Measurements from ENCODE around the gene CWC22.
A peak's percentile ranks its signal among the peaks of the same experiment; 100 is the strongest.

The CWC22 gene

DNA sequence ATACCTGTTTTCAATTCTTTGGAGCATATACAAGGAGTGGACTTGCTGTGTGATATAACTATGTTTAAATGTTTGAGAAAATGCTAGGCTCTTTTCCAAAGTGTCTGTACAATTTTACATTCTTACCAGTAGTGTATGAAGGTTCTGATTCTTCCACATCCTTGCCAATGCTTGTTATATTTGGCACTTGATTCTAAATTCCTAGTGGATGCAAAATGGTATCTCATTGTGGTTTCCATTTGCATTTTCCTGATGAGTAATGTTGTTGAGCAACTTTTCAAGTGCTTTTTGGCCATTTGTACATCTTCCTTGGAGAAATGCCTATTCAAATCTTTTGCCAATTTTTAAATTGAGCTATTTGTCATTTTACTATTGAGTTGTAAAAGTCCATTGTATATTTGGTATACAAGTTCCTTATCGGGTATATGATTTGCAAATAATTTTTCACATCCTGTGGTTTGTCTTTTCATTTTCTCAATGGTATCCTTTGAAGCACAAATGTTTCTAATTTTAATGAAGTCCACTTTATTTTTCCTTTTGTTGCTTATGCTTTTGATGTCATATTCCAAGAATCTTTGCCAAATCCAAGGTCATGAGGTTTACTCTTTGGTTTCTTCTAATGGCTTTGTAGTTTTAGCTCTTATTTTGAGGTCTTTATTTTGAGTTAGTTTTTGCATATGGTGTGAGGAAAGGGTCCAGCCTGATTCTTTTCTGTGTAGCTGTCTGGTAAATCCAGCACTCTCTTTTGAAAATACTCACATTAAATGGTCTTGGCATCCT is 33.2 kb upstream of the CWC22 start:
- H3K4me3 ChIP-seq (ENCODE audit: low read depth, low read length), result no peak overlapping the region
- TF ChIP-seq, protein P1, sequence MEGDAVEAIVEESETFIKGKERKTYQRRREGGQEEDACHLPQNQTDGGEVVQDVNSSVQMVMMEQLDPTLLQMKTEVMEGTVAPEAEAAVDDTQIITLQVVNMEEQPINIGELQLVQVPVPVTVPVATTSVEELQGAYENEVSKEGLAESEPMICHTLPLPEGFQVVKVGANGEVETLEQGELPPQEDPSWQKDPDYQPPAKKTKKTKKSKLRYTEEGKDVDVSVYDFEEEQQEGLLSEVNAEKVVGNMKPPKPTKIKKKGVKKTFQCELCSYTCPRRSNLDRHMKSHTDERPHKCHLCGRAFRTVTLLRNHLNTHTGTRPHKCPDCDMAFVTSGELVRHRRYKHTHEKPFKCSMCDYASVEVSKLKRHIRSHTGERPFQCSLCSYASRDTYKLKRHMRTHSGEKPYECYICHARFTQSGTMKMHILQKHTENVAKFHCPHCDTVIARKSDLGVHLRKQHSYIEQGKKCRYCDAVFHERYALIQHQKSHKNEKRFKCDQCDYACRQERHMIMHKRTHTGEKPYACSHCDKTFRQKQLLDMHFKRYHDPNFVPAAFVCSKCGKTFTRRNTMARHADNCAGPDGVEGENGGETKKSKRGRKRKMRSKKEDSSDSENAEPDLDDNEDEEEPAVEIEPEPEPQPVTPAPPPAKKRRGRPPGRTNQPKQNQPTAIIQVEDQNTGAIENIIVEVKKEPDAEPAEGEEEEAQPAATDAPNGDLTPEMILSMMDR (IDR thresholded peaks at IDR 0.05; ENCODE audit: low read depth, low read length), result 0 out of 2 replicates have a peak, but pooled peaks have one; percentile 7

GRCh38 chr2:180038997-180039396 is 31.9 kb upstream of the CWC22 start:
- TF ChIP-seq, protein P1 (IDR thresholded peaks at IDR 0.05; ENCODE audit: low read depth, low read length), result no peak

DNA sequence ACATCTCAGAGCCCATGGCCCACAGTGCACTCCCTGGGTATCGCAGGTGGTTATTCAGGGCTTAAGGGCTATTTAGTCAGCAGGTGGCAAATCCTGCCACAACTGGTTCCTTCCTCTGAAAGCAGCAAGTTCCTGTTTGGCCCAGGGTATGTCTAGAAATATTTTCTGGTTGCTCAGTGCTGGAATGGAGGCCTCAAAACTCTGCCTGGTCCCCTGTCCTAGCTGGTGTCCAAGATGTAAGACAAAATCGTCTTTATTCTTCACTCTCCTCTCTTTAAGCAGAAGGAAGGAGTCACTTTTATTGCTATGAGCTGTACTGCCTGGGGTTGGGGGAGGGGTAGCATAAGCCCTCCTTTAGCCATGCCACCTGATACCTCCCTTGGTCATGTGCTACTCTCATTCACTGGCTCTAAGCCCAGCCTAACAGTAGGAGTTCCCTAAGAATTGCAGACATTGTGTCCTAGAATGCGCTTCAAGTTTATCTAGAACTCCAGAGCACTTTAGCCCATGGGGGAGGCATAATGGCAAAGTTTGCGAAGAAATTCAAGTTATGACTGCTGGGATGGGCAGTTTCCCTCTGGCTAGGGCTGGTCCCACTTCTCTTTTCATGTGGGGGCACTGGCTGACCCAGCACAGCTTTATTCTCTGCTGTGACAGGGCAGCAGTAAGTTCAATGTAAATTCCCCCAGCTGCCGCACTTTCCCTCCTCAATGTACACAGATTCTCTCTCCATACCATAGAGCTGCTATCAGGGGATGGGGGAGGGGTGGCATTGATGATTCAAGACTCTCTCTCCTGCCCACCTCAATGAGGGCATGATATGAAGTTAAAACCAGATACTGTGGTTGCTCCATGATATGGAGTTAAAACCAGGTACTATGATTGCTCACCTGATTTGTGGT is 27.1 kb upstream of the CWC22 start:
- TF ChIP-seq, protein P1 (IDR thresholded peaks at IDR 0.05; ENCODE audit: low read depth, low read length), result no peak
- H3K4me3 ChIP-seq (ENCODE audit: low read depth, low read length), result no peak overlapping the region

More at GRCh38 chr2:180038997-180039396, 31.9 kb upstream of the CWC22 start:
- no peak overlapping the region for H3K4me3 ChIP-seq (ENCODE audit: low read depth, low read length)

- H3K4me3 ChIP-seq (ENCODE audit: low read depth, low read length), result no peak overlapping the region
- TF ChIP-seq, protein P1 (IDR thresholded peaks at IDR 0.05; ENCODE audit: low read depth, low read length), result no peak
Measured at GRCh38 chr2:180029575-180029974, 22.5 kb upstream of the CWC22 start.

GRCh38 chr2:180021850-180022249 is 14.8 kb upstream of the CWC22 start:
- H3K4me3 ChIP-seq (ENCODE audit: low read depth, low read length), result no peak overlapping the region
- TF ChIP-seq, protein P1 (IDR thresholded peaks at IDR 0.05; ENCODE audit: low read depth, low read length), result no peak

GRCh38 chr2:180017784-180018183 is 10.7 kb upstream of the CWC22 start:
- no peak overlapping the region for H3K4me3 ChIP-seq (ENCODE audit: low read depth, low read length)
- TF ChIP-seq, protein P1 (IDR thresholded peaks at IDR 0.05; ENCODE audit: low read depth, low read length), result no peak

GRCh38 chr2:180016937-180017336 is 9.8 kb upstream of the CWC22 start:
- TF ChIP-seq, protein P1 (IDR thresholded peaks at IDR 0.05; ENCODE audit: low read depth, low read length), result no peak

More at GRCh38 chr2:180016937-180017336, 9.8 kb upstream of the CWC22 start:
- no peak overlapping the region for H3K4me3 ChIP-seq (ENCODE audit: low read depth, low read length)
